Prostate gland (tissue), 2 donors: ENCODE data around the gene TMX2.

Experiments
- CTCF ChIP-seq, 4 experiments: fragments of 200-600 bp in 2 of 4; fragments of 450-650 bp in 2 of 4; sonication (generic) in 2 of 4; IDR thresholded peaks; 1 replicate in 3 of 4; 2 replicates in 1 of 4; pipeline ENCODE4 v1.5.1; 2016 to 2019; ENCODE audit warnings: antibody characterized with exemption in 4 of 4, mild to moderate bottlenecking in 2 of 4, moderate library complexity in 2 of 4
- POLR2A ChIP-seq: fragments of 450-650 bp; IDR thresholded peaks from one replicate; pipeline ENCODE4 v1.6.1; 2016; ENCODE audit warnings: antibody characterized with exemption, mild to moderate bottlenecking

- TF ChIP-seq CTCF (IDR thresholded peaks at IDR 0.05) (no peak), POLR2A (no peak)
These were observed 59.0 kb downstream of the TMX2 start for GRCh38 chr11:57771365-57771764.
